T-helper 2 cell treated with Interferon-gamma antibody and Interleukin-4, amounts not matched to agents 5 μg/mL and 100 μg/mL, for 36 hours (primary cell): ENCODE data around the gene ASS1.
"Not testable (repeated sequence)": the region's sequence is repeated elsewhere in the genome, so short reads cannot be mapped to it uniquely, and the experiment has no call there.

ENCODE experiments used
- DNase-seq: peaks from one replicate; pipeline ENCODE4 v3.0.0; 2021; ENCODE audit warnings: low spot score
- H3K27ac Mint-ChIP-seq: one replicate; pipeline ENCODE4 v1.8.0; 2021; ENCODE audit warnings: mild to moderate bottlenecking, mixed read lengths
- H3K27me3 Mint-ChIP-seq: one replicate; pipeline ENCODE4 v1.8.0; 2021; ENCODE audit warnings: low read depth, mixed read lengths
- H3K36me3 Mint-ChIP-seq: one replicate; pipeline ENCODE4 v1.8.0; 2021; ENCODE audit warnings: low read depth, mixed read lengths
- H3K4me1 Mint-ChIP-seq: one replicate; pipeline ENCODE4 v1.8.0; 2021; ENCODE audit warnings: low read depth, mixed read lengths
- H3K4me3 Mint-ChIP-seq: one replicate; pipeline ENCODE4 v1.8.0; 2022; ENCODE audit warnings: mild to moderate bottlenecking, moderate library complexity, mixed read lengths
- H3K9me3 Mint-ChIP-seq: one replicate; pipeline ENCODE4 v1.8.0; 2021; ENCODE audit warnings: mixed read lengths

Gene ASS1

GRCh38 chr9:130434656-130435055 lies 10.1 kb upstream of the ASS1 start:
- H3K27ac Mint-ChIP-seq, H3K9me3 Mint-ChIP-seq: not testable (repeated sequence)

GRCh38 chr9:130437011-130437789 lies 7.6 kb upstream of the ASS1 start:
- Mint-ChIP-seq H3K36me3 (no peaks in the 10 kb centered on the region), H3K9me3 (peaks cover 13% of the 10 kb centered on the region), H3K4me3 (no peak overlapping the region), H3K27ac (no peak overlapping the region), H3K4me1 (no peaks in the 10 kb centered on the region), H3K27me3 (peaks cover 23% of the 10 kb centered on the region)
- DNase-seq, result no peak

More at GRCh38 chr9:130434656-130435055, 10.1 kb upstream of the ASS1 start:
- DNase-seq, H3K4me1 Mint-ChIP-seq, H3K36me3 Mint-ChIP-seq, H3K4me3 Mint-ChIP-seq: not testable (repeated sequence)
- peaks cover 26% of the 10 kb centered on the region for H3K27me3 Mint-ChIP-seq

GRCh38 chr9:130438382-130438981 lies 6.3 kb upstream of the ASS1 start:
- DNase-seq, result no peak
- Mint-ChIP-seq H3K4me3 (no peak overlapping the region), H3K27me3 (peaks cover 18% of the 10 kb centered on the region), H3K36me3 (no peaks in the 10 kb centered on the region), H3K9me3 (peaks cover 14% of the 10 kb centered on the region), H3K27ac (no peak overlapping the region), H3K4me1 (no peaks in the 10 kb centered on the region)

GRCh38 chr9:130441031-130441430 lies 3.7 kb upstream of the ASS1 start:
- no peaks in the 10 kb centered on the region for H3K36me3 Mint-ChIP-seq
- no peak for DNase-seq
- H3K27me3 Mint-ChIP-seq, result peaks cover 14% of the 10 kb centered on the region
- H3K27ac Mint-ChIP-seq, result no peak overlapping the region
- H3K4me3 Mint-ChIP-seq, result no peak overlapping the region
- no peaks in the 10 kb centered on the region for H3K4me1 Mint-ChIP-seq
- peaks cover 14% of the 10 kb centered on the region for H3K9me3 Mint-ChIP-seq

- peaks cover 17% of the 10 kb centered on the region for H3K27me3 Mint-ChIP-seq
- H3K36me3 Mint-ChIP-seq, result no peaks in the 10 kb centered on the region
- H3K9me3 Mint-ChIP-seq, result peaks cover 14% of the 10 kb centered on the region
Observed at GRCh38 chr9:130442746-130443455, 1.9 kb upstream of the ASS1 start.

GRCh38 chr9:130443456-130443801 lies 1.3 kb upstream of the ASS1 start:
- H3K4me1 Mint-ChIP-seq, result peaks cover 9% of the 10 kb centered on the region
- no peak overlapping the region for H3K4me3 Mint-ChIP-seq
- H3K27ac Mint-ChIP-seq, result no peak overlapping the region
- H3K9me3 Mint-ChIP-seq, result peaks cover 14% of the 10 kb centered on the region
- no peaks in the 10 kb centered on the region for H3K36me3 Mint-ChIP-seq
- DNase-seq, result no peak
- peaks cover 17% of the 10 kb centered on the region for H3K27me3 Mint-ChIP-seq

More at GRCh38 chr9:130442746-130443455, 1.9 kb upstream of the ASS1 start:
- H3K4me3 Mint-ChIP-seq, result no peak overlapping the region
- H3K4me1 Mint-ChIP-seq, result peaks cover 6% of the 10 kb centered on the region
- DNase-seq, result no peak
- no peak overlapping the region for H3K27ac Mint-ChIP-seq

GRCh38 chr9:130443840-130444492 lies 795 bp upstream of the ASS1 start:
- no peak overlapping the region for H3K4me3 Mint-ChIP-seq
- no peak overlapping the region for H3K27ac Mint-ChIP-seq

GRCh38 chr9:130445268-130445983 lies 665 bp downstream of the ASS1 start:
- Mint-ChIP-seq H3K27me3 (peaks cover 17% of the 10 kb centered on the region), H3K27ac (no peak overlapping the region), H3K4me1 (peaks cover 11% of the 10 kb centered on the region), H3K36me3 (no peaks in the 10 kb centered on the region), H3K4me3 (peak overlapping the region; percentile 68), H3K9me3 (peaks cover 14% of the 10 kb centered on the region)
- no peak for DNase-seq

More at GRCh38 chr9:130443840-130444492, 795 bp upstream of the ASS1 start:
- no peak for DNase-seq
- Mint-ChIP-seq H3K4me1 (peaks cover 11% of the 10 kb centered on the region), H3K27me3 (peaks cover 17% of the 10 kb centered on the region), H3K36me3 (no peaks in the 10 kb centered on the region), H3K9me3 (peaks cover 14% of the 10 kb centered on the region)

- H3K36me3 Mint-ChIP-seq, result no peaks in the 10 kb centered on the region
- no peak overlapping the region for H3K27ac Mint-ChIP-seq
- peaks cover 17% of the 10 kb centered on the region for H3K27me3 Mint-ChIP-seq
- peak overlapping the region; percentile 68 for H3K4me3 Mint-ChIP-seq
- peaks cover 12% of the 10 kb centered on the region for H3K4me1 Mint-ChIP-seq
- no peak for DNase-seq
- H3K9me3 Mint-ChIP-seq, result peaks cover 9% of the 10 kb centered on the region
Observed at GRCh38 chr9:130446101-130446861, 1.5 kb downstream of the ASS1 start.

- no peaks in the 10 kb centered on the region for H3K9me3 Mint-ChIP-seq
- no peak overlapping the region for H3K4me3 Mint-ChIP-seq
- H3K27me3 Mint-ChIP-seq, result peaks cover 17% of the 10 kb centered on the region
- DNase-seq, result no peak
- no peaks in the 10 kb centered on the region for H3K36me3 Mint-ChIP-seq
- H3K27ac Mint-ChIP-seq, result no peak overlapping the region
- H3K4me1 Mint-ChIP-seq, result peaks cover 12% of the 10 kb centered on the region
Observed at GRCh38 chr9:130447193-130447816, 2.5 kb downstream of the ASS1 start.

GRCh38 chr9:130448035-130448624 lies 3.4 kb downstream of the ASS1 start:
- Mint-ChIP-seq H3K4me3 (no peak overlapping the region), H3K4me1 (peaks cover 12% of the 10 kb centered on the region), H3K9me3 (no peaks in the 10 kb centered on the region), H3K27ac (no peak overlapping the region), H3K27me3 (peaks cover 16% of the 10 kb centered on the region), H3K36me3 (no peaks in the 10 kb centered on the region)
- no peak for DNase-seq

- no peak for DNase-seq
- Mint-ChIP-seq H3K4me1 (peaks cover 12% of the 10 kb centered on the region), H3K9me3 (no peaks in the 10 kb centered on the region), H3K27ac (no peak overlapping the region), H3K4me3 (no peak overlapping the region), H3K36me3 (no peaks in the 10 kb centered on the region), H3K27me3 (peaks cover 8% of the 10 kb centered on the region)
Observed at GRCh38 chr9:130448771-130449603, 4.2 kb downstream of the ASS1 start.
